GM18907 (cell line): Measurements from ENCODE around the gene KIF13A.
"Not testable (repeated sequence)": the region's sequence is repeated elsewhere in the genome, so short reads cannot be mapped to it uniquely, and the experiment has no call there.

Experiments
- ATAC-seq: cut with Tn5 transposase; IDR thresholded peaks from one replicate; pipeline ENCODE4 v1.9.1; 2021; ENCODE audit warnings: mild to moderate bottlenecking, moderate library complexity; ENCODE audit not compliant: unreplicated experiment

The KIF13A gene

DNA sequence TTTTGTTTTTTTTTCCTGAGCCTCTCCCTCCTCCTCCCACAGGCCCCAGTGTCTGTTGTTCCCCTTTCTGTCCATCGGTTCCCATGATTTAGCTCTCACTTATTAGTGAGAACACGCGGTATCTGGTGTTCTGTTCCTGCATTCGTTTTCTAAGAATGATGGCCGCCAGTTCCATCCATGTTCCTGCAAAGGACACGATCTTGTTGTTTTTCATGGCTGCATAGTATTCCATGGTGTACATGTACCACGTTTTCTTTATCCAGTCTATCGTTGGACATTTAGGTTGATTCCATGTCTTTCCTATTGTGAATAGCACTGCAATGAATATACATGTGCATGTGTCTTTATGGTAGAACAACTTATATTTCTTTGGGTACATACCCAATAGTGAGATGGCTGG is 175.1 kb downstream of the KIF13A start:
- no peak for ATAC-seq

DNA sequence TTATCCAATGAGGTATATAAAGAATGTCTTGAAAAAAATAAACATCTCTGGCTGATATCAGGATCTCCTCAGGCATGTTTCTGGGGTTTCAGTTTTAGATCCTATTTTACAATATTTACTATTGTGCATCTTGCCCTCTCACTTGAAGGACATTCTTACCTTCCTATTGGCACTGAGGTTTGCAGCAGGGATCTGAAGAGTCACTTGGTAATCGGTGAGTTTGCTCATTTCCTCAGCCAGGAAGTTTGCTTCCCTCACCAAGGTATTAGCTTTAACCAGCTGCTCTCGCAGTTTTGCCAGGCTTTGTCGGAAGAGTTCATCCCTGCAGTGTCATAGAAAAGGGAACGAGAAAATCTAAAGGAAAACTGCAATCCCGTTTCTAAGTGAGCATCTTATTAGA is 178.8 kb downstream of the KIF13A start:
- ATAC-seq, result no peak

DNA sequence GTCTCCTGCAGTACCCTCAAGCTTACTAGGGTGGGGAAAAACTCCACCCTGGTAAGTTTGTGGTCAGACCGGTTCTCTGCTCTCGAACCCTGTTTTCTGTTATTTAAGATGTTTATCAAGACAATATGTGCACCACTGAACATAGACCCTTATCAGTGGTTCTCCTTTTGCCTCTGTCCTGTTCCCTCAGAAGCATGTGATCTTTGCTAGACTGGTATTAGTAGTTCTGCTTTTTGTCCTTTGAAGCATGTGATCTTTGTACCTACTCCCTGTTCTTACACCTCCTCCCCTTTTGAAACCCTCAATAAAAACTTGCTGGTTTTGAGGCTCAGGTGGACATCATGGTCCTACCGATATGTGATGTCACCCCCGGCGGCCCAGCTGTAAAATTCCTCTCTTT is 180.0 kb downstream of the KIF13A start:
- not testable (repeated sequence) for ATAC-seq

DNA sequence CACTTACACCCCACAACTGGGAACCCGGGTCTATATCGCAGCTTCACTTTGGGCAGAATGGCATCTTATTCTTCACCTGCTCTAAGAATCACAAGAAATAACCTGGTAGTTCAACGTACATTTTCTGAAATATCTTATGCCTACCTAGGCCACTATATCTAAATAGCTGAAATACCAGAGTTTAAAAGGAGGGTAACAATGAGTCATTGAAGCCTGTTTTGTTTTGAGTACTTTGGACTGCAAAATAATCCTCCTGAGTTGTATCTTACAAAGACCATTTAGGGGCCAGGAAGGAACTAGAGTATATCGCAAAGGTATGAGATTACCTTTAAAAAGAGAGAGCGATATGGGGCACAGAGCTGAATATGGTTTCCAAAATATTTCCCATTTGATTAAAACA is 184.0 kb downstream of the KIF13A start:
- ATAC-seq, result no peak

DNA sequence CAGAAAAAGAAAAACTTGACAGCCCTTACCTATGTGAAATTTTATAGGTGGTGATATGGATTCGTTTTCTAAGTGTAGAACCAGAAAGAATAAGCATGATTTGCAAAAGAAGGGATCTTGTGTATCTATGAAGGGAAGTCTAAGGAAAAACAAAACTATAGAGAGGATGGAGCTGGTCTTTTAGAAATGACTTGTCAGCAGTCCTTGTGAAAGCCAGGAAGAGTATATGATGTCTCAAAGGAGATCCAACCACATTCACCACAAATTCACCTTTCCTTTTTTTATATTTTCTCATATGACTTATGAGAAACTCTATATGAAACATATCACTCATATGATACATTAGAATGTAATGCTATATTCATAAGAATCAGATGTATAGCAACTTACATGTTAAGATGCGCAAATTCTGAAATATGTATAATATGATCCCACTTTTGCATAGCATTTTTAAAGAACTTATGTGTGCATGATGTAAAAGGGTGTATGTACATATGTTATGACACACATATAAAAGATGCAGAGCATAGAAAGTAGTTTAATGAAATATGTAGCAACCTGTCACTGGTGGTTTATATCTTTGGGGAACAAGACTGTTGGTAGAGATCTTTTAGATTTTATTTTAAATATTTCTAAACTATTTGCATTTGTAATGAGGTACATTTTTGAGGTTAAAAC is 188.8 kb downstream of the KIF13A start:
- ATAC-seq, result no peak

DNA sequence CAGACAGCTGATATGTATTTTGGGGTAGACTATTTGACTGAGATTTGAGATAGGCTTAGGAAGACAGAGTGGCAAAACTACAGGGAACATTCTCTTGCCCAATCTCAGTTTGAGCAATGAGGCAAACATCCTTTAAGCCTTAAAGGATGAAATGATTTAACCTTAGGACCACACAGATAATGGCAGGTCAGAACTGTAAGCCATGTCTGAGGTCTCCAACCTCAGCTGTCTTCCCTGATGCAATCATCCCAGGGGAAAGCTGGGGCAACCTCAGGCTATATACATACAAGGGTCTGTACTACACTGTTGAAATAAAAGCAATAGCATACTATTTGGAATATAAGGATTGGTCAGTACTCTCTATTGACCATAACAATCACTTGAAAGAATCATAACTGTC is 196.9 kb downstream of the KIF13A start:
- ATAC-seq, result no peak

DNA sequence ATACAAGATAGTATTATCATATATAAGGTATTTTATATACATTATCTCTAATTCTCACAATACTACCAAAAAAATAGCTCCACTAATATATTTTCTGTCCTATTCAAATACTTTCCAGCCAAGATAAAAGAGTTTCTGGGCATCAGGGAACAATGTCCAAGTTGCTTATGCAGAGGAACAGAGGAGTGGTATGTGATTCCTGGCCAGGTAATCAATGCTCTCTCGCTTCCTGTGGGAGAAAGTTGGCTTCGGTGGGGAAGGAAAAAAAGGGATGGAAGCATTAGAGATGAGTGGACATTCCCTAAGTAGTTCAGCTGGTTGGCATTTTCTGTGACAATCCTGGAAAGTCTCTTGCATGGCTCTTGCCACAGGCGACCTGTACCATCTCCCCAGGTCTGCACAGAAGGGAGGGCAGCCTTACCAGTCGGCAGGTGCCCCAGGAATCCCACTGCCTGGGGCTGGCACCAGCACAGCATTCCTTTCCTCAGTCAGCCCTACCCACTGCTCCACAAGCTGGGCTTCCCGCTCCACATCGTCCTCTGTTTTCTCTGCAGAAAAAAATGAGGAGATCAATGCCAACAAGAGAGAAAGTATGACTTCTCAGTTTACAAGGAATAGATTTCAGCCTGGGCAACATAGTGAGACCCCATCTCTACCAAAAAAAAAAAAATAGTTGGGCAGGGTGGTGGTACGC is 202.2 kb downstream of the KIF13A start:
- ATAC-seq, result no peak

DNA sequence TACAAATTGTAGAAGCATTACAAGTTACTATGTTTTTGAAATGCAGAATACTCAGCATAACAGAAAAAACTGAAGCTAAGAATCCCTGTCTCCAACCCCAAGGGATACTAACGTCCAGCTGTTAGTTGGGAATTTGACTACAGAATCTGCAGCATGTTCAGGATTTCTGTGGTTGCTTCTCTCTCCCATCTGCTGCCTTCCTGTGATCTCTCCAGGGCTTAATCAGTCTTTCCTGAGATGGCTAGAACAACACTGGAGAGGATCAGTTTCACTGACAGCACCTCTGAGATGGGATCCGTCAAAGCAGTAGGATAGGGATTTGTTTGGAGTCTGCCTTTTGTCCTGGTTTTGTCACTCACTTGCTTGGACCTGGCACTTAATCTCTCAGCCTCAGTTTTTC is 207.4 kb downstream of the KIF13A start:
- ATAC-seq, result no peak

DNA sequence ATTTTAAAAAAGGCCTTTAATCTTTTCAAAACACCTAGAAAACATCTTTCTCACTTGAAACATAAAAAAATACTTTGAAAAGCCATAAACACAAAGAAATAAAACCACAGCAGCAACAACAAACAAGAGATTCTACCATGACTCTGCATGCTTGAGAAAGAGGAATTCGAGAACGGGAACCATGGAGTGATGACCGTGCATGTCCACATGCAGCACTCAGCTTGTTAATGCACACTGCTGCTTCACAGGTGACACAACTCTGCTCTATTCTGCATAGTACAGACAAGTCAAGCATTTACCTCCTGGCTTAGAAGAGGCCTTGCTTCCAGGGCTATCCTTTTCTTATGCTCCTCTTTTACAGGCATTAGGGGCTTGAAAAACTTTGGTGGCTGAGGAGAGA is 215.8 kb downstream of the KIF13A start:
- no peak for ATAC-seq

DNA sequence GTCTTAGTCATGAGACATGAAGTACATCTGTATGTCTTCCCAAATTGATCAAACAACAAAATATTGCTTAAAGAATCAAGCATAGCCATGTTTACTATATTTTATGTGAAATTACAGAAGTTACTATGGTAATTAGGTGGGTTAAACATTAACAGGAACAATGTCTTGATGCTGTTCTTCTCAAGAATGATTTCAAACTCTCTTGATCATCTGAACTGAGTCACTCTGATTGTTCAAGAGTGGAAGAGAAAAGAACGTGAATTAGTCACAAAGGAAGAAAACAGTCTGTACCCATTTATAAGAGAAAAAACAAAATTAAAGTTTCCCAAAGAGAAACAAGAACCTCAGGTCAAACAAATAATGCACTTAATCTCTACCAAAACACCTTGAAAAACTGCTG is 218.6 kb downstream of the KIF13A start:
- no peak for ATAC-seq

DNA sequence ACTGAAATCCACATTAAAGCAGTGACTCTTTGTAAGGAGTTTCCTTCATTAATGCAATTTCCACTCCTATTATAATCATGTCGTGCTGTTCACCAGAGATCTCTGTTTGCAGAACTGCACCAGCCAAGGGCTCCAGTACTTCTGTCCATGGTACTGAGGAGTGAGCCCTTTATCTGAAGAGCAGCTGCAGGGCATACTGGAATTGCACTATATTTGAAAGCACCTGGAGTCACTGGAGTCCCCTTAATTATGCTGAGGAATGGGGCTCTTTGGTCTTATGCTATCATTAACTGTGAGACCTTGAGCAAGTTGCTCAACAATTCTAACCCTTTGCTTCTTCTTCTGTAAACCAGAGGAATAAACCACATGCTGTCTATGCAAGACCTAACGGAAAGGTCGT is 219.0 kb downstream of the KIF13A start:
- no peak for ATAC-seq

DNA sequence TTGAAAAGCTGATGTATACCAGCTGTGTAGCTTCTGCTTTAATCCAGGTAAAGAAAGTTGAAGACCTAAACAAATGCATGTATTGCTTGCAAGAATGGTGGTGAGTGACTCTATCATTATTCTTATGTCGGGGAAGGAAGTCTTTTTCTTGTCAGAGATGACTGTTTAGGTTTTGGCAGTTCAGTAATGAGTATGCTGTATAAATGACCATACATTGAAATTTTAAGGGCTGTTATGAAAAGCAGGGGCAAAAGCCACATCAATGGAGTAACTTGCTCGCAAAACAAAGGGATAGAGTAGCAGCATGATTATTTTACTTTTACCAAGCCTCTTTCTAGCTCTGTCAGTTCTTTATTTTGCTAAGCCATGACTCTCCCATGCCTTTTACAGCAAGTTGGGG is 224.8 kb downstream of the KIF13A start:
- no peak for ATAC-seq

DNA sequence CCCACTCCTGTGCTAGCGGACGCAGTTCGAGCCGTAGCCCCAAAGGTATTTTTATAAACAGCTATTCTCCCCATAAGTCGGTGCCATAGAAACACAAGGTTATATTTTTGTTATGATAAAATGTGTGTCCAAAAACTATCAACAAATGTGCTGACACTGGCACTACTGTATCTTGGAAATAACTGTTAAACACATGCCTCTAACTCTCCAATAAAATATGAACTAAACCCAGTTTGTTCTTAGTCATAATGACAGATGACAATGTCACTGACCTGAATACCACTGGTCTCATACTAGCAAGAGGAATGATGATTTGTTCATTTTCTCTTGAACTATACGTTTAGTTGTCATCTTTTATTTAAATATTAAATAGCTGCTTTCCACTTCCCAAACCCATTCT is 229.3 kb downstream of the KIF13A start:
- ATAC-seq, result no peak

DNA sequence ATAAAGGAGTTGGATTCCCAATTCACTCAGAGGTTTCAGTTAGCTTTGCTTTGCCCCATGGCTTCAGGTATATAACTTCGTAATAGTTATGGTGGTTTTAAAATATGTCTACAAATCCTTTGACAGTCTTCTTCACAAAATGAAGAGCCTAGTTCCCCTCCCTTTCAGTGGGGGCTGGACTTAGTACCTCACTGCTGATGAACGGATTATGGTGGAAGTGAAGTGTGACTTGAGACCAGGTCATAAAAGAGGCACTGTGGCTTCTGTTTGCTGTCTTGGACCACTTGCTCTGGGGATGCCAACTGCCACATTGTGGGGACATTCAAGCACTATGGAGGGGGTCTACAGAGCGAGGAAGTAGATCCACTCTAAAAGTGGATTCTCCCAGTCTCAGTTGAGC is 233.2 kb downstream of the KIF13A start:
- no peak for ATAC-seq

DNA sequence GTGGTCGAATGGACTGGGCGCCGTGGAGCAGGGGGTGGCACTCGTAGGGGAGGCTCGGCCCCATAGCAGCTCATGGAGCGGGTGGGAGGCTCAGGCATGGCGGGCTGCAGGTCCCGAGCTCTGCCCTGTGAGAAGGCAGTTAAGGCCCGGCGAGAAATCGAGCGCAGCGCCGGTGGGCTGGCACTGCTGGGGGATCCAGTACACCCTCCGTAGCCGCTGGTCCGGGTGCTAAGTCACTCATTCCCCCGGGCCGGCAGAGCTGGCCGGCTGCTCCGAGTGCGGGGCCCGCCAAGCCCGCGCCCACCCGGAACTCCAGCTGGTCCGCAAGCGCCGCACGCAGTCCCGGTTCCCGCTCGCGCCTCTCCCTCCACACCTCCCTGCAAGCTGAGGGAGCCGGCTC is 242.1 kb downstream of the KIF13A start:
- ATAC-seq, result not testable (repeated sequence)

DNA sequence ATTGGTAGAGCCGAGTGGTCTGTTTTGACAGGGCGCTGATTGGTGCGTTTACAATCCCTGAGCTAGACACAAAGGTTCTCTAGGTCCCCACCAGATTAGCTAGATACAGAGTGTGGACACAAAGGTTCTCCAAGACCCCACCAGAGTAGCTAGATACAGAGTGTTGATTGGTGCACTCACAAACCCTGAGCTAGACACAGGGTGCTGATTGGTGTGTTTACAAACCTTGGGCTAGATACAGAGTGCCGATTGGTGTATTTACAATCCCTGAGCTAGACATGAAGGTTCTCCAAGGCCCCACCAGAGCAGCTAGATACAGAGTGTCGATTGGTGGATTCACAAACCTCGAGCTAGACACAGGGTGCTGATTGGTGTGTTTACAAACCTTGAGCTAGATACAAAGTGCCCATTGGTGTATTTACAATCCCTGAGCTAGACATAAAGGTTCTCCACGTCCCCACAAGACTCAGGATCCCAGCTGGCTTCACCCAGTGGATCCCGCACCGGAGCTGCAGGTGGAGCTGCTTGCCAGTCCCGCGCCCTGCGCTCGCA is 242.6 kb downstream of the KIF13A start:
- not testable (repeated sequence) for ATAC-seq

DNA sequence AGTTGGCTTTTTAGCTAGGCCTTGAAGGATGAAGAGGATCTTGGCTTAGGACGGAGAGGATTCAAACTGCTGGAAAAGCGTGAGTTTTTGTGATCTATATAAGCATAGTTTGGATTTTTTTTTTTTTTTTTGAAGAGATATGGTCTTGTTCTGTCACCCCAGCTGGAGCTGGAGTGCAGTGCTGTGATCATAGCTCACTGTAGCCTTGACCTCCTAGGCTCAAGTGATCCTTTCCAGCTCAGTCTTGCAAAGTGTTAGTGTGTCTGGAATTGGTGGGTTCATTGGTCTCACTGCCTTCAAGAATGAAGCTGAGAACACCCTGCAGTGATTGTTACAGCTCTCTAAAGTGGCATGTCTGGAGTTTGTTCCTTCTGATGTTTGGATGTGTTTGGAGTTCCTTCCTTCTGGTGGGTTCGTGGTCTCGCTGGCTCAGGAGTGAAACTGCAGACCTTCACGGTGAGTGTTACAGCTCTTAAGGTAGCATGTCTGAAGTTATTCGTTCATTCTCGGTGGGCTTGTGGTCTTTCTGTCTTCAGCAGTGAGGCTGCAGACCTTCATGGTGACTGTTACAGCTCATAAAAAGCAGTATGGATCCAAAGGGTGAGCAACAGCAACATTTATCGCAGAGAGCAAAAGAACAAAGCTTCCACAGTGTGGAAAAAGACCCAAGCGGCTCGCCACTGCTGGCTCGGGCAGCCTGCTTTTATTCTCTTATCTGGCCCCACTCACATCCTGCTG is 243.2 kb downstream of the KIF13A start:
- no peak for ATAC-seq

DNA sequence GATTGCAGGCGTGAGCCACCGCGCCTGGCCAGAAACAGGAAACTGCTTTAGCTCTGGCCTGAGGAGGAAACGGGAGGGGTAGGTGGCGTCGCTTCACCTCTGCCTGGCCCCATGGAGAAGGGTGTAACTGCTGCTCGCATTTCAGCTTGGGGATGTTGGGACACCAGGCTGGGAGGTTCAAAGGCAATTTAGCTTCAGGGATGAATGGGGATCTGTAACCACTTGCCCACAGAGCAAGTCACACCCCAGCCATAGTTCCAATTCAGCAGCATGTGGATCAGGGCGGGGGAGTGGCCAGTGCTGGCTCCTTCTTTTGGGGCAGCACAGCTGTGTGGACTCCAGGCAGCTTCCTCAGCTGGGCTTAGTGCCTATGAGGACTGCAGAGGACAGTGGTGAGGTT is 245.9 kb downstream of the KIF13A start:
- no peak for ATAC-seq

DNA sequence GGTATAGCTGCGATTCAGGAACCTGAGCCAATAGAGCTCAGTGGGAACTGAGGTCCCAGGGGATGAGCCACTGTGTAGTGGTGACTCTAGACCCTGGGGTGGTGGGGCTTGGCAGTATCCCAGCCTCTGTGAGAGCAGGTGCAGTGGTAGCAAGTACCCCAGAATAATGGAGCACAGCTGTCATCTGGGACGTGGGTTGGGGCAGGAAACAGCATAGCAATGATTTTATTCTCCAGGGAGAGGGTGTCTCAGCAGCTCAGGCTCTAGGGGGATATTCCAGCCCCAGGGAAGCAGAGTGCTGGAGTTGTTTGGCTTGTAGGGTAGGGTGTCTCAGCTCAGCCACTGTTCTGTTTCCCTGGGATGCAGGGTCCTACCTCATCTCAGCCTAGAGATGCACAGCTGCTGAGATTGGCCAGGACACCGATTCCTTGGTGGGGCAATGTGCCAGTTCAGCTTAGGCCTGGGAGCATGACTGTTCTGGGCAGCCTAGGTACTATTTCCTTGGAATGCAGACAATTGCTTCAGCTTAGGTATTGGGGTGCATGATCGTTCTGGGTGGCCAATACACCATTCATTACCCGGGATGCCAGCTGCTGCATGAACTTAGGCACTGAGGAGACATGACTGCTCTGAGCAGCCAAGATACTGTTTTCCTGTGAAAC is 246.7 kb downstream of the KIF13A start:
- ATAC-seq, result no peak

DNA sequence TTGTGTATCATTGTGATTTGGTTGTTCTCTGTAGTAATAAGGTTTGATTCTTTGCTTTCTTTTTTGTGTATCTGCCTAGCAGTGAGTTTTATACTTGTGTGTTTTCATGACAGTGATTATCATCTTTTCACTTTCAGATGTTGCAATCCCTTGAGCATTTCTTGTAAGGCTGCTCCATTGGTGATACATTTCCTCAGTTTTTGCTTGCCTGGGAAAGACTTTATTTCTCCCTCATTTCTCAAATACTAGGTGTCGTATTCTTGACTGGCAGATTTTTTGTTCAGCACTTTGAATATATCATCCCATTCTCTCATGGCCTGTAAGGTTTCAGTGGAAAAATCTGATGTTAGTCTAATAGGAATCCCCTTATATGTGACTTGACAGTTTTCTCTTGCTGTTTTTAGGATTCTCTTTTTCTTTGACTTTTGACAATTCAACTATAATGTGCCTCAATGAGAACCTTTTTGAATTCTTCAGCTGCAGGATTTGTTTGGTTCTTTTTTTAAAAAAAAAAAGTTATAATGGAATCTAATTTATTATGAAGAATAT is 249.7 kb downstream of the KIF13A start:
- no peak for ATAC-seq

DNA sequence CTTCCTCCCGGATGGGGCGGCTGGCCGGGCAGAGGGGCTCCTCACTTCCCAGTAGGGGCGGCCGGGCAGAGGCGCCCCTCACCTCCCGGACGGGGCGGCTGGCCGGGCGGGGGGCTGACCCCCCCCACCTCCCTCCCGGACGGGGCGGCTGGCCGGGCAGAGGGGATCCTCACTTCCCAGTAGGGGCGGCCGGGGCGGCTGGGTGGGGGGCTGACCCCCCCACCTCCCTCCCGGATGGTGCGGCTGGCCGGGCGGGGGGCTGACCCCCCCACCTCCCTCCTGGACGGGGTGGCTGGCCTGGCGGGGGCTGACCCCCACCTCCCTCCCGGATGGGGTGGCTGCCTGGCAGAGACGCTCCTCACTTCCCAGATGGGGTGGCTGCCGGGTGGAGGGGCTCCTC is 252.1 kb downstream of the KIF13A start:
- ATAC-seq, result not testable (repeated sequence)
